ENCODE measurements around the gene CRAMP1. TPM values are rescaled to one million over a fixed set of nuclear protein-coding genes. Genes with fewer than 3 reads are reported as not detected.

Gene CRAMP1
- total RNA-seq, 1 donor from 2014 or later: 29.4 TPM

- Mint-ChIP-seq H3K4me1 (ENCODE audit: unreplicated experiment) (no peaks in the 10 kb centered on the region), H3K27ac (ENCODE audit: unreplicated experiment) (no peak overlapping the region), H3K36me3 (ENCODE audit: unreplicated experiment) (peaks cover 26% of the 10 kb centered on the region), H3K9me3 (ENCODE audit: unreplicated experiment) (no peaks in the 10 kb centered on the region), H3K27me3 (ENCODE audit: unreplicated experiment) (no peaks in the 10 kb centered on the region), H3K4me3 (ENCODE audit: unreplicated experiment) (no peak overlapping the region)
- no peak for DNase-seq (ENCODE audit: extremely low spot score, unreplicated experiment)
- no peak for TF ChIP-seq CTCF (IDR thresholded peaks at IDR 0.05)
Observed at GRCh38 chr16:1656808-1657617, 44.9 kb downstream of the CRAMP1 start.

- no peak for DNase-seq (ENCODE audit: extremely low spot score, unreplicated experiment)
- Mint-ChIP-seq H3K4me3 (ENCODE audit: unreplicated experiment) (no peak overlapping the region), H3K4me1 (ENCODE audit: unreplicated experiment) (no peaks in the 10 kb centered on the region), H3K27me3 (ENCODE audit: unreplicated experiment) (no peaks in the 10 kb centered on the region), H3K27ac (ENCODE audit: unreplicated experiment) (no peak overlapping the region), H3K36me3 (ENCODE audit: unreplicated experiment) (peaks cover 32% of the 10 kb centered on the region), H3K9me3 (ENCODE audit: unreplicated experiment) (no peaks in the 10 kb centered on the region)
- TF ChIP-seq CTCF (IDR thresholded peaks at IDR 0.05): no peak
Observed at GRCh38 chr16:1657841-1658240, 45.7 kb downstream of the CRAMP1 start.

- no peak for DNase-seq (ENCODE audit: extremely low spot score, unreplicated experiment)
- H3K27me3 Mint-ChIP-seq (ENCODE audit: unreplicated experiment): no peaks in the 10 kb centered on the region
- no peak for TF ChIP-seq CTCF (IDR thresholded peaks at IDR 0.05)
- H3K9me3 Mint-ChIP-seq (ENCODE audit: unreplicated experiment): no peaks in the 10 kb centered on the region
- H3K4me1 Mint-ChIP-seq (ENCODE audit: unreplicated experiment): no peaks in the 10 kb centered on the region
- H3K4me3 Mint-ChIP-seq (ENCODE audit: unreplicated experiment): no peak overlapping the region
- H3K36me3 Mint-ChIP-seq (ENCODE audit: unreplicated experiment): peaks cover 42% of the 10 kb centered on the region
- no peak overlapping the region for H3K27ac Mint-ChIP-seq (ENCODE audit: unreplicated experiment)
Observed at GRCh38 chr16:1659031-1659430, 46.9 kb downstream of the CRAMP1 start.

GRCh38 chr16:1661826-1662225 is 49.7 kb downstream of the CRAMP1 start:
- Mint-ChIP-seq H3K36me3 (ENCODE audit: unreplicated experiment) (peaks cover 43% of the 10 kb centered on the region), H3K27me3 (ENCODE audit: unreplicated experiment) (no peaks in the 10 kb centered on the region), H3K4me3 (ENCODE audit: unreplicated experiment) (no peak overlapping the region), H3K4me1 (ENCODE audit: unreplicated experiment) (no peaks in the 10 kb centered on the region), H3K27ac (ENCODE audit: unreplicated experiment) (no peak overlapping the region), H3K9me3 (ENCODE audit: unreplicated experiment) (no peaks in the 10 kb centered on the region)
- TF ChIP-seq CTCF (IDR thresholded peaks at IDR 0.05): no peak
- DNase-seq (ENCODE audit: extremely low spot score, unreplicated experiment): no peak

DNA sequence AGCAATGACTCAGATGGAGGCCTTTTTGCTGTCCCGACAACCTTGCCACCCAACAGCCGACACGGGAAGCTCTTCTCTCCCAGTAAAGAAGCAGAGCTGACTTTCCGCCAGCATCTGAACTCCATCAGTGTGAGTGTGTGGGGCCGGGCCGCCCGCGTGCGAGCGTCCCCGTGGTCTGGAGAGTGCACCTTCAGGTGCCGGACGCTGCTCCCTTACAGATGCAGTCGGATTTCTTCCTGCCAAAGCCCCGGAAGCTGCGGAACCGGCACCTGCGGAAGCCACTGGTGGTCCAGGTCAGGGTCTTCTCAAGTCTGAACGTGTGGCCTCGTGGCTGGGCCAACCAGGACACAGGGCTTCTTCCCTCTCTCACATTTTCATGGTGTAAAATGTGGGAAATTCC is 50.4 kb downstream of the CRAMP1 start:
- Mint-ChIP-seq H3K36me3 (ENCODE audit: unreplicated experiment) (peaks cover 49% of the 10 kb centered on the region), H3K4me3 (ENCODE audit: unreplicated experiment) (no peak overlapping the region), H3K27me3 (ENCODE audit: unreplicated experiment) (no peaks in the 10 kb centered on the region), H3K27ac (ENCODE audit: unreplicated experiment) (no peak overlapping the region), H3K4me1 (ENCODE audit: unreplicated experiment) (no peaks in the 10 kb centered on the region), H3K9me3 (ENCODE audit: unreplicated experiment) (no peaks in the 10 kb centered on the region)
- DNase-seq (ENCODE audit: extremely low spot score, unreplicated experiment): no peak
- TF ChIP-seq CTCF (IDR thresholded peaks at IDR 0.05): no peak
